ENCODE data around the gene FBXW4. TPM values are rescaled to one million over a fixed set of nuclear protein-coding genes. Genes with fewer than 3 reads are reported as not detected.

FBXW4 gene
- total and polyA plus RNA-seq, 2 donors (not counting 1 experiment from before 2014, with no cell fraction given), result 32.7 to 60.8 TPM

GRCh38 chr10:101562231-101562630, 132.7 kb downstream of the FBXW4 start:
- Histone ChIP-seq H3K36me3 (ENCODE audit: control insufficient read depth, insufficient read depth, low read length) (no peaks in the 10 kb centered on the region), H3K79me2 (ENCODE audit: control insufficient read depth, insufficient read depth, low read length) (no peaks in the 10 kb centered on the region), H3K4me2 (ENCODE audit: extremely low read depth, insufficient read depth, low read length) (no peak overlapping the region), H2AFZ (ENCODE audit: low read length) (no peak overlapping the region), H3K4me1 (ENCODE audit: control insufficient read depth, extremely low read depth, insufficient read depth, low read length) (no peaks in the 10 kb centered on the region), H3K9ac (ENCODE audit: insufficient read depth, low read length) (no peak overlapping the region), H3K27ac (ENCODE audit: insufficient read depth, low read length) (no peak overlapping the region), H3K4me3 (replicated peaks in 1 of 4; ENCODE audit: control extremely low read depth in 1 of 4, insufficient read depth in 1 of 4, low read depth in 3 of 4, low read length in 4 of 4) (no peak overlapping the region), H3K27me3 (ENCODE audit: control insufficient read depth, insufficient read depth, low read length) (peaks cover 11% of the 10 kb centered on the region), H3K9me3 (ENCODE audit: control insufficient read depth, insufficient read depth, low read depth, low read length) (no peaks in the 10 kb centered on the region), H4K20me1 (ENCODE audit: control insufficient read depth, extremely low read depth, insufficient read depth, low read length) (no peaks in the 10 kb centered on the region)
- TF ChIP-seq CTCF (conservative IDR thresholded peaks at IDR 0.05 in 1 of 2, IDR thresholded peaks at IDR 0.05 in 1 of 2; ENCODE audit: low read depth in 1 of 2, low read length in 2 of 2) (no peak), EZH2 (IDR thresholded peaks at IDR 0.05; ENCODE audit: low read length, missing control alignments) (no peak)
- no peak for DNase-seq (ENCODE audit: low read depth in 2 of 2)

- no peaks in the 10 kb centered on the region for H4K20me1 ChIP-seq (ENCODE audit: control insufficient read depth, extremely low read depth, insufficient read depth, low read length)
- no peak overlapping the region for H3K4me2 ChIP-seq (ENCODE audit: extremely low read depth, insufficient read depth, low read length)
- H3K27me3 ChIP-seq (ENCODE audit: control insufficient read depth, insufficient read depth, low read length), result peaks cover 10% of the 10 kb centered on the region
- no peaks in the 10 kb centered on the region for H3K79me2 ChIP-seq (ENCODE audit: control insufficient read depth, insufficient read depth, low read length)
- H3K4me3 ChIP-seq (replicated peaks in 1 of 4; ENCODE audit: control extremely low read depth in 1 of 4, insufficient read depth in 1 of 4, low read depth in 3 of 4, low read length in 4 of 4), result no peak overlapping the region
- H3K4me1 ChIP-seq (ENCODE audit: control insufficient read depth, extremely low read depth, insufficient read depth, low read length), result no peaks in the 10 kb centered on the region
- no peak overlapping the region for H3K9ac ChIP-seq (ENCODE audit: insufficient read depth, low read length)
- DNase-seq (ENCODE audit: low read depth in 2 of 2), result no peak
- H3K27ac ChIP-seq (ENCODE audit: insufficient read depth, low read length), result no peak overlapping the region
- no peaks in the 10 kb centered on the region for H3K9me3 ChIP-seq (ENCODE audit: control insufficient read depth, insufficient read depth, low read depth, low read length)
- no peak for TF ChIP-seq CTCF (conservative IDR thresholded peaks at IDR 0.05 in 1 of 2, IDR thresholded peaks at IDR 0.05 in 1 of 2; ENCODE audit: low read depth in 1 of 2, low read length in 2 of 2)
- no peak for TF ChIP-seq EZH2 (IDR thresholded peaks at IDR 0.05; ENCODE audit: low read length, missing control alignments)
- no peak overlapping the region for H2AFZ ChIP-seq (ENCODE audit: low read length)
- no peaks in the 10 kb centered on the region for H3K36me3 ChIP-seq (ENCODE audit: control insufficient read depth, insufficient read depth, low read length)
These were observed 133.7 kb downstream of the FBXW4 start for GRCh38 chr10:101561068-101561915.

Other genes with a start within 250 kb of the FBXW4 start
- gene POLL, start 106.9 kb downstream of the FBXW4 start, total RNA-seq, result 12.3 and 15.7 TPM in 2 replicates
- gene POLL, start 106.9 kb downstream of the FBXW4 start, polyA plus RNA-seq, result 10.9 TPM in 2 replicates
- 23.9 and 34.4 TPM in 2 replicates for gene DPCD, start 106.8 kb downstream of the FBXW4 start, total RNA-seq
- 40.5 and 42.9 TPM in 2 replicates for gene DPCD, start 106.8 kb downstream of the FBXW4 start, polyA plus RNA-seq
- gene FGF8, start 80.9 kb upstream of the FBXW4 start, total RNA-seq, result not detected in 2 replicates
- gene FGF8, start 80.9 kb upstream of the FBXW4 start, polyA plus RNA-seq, result not detected in 2 replicates
- gene NPM3, start 88.3 kb upstream of the FBXW4 start, total RNA-seq, result 80.8 and 95.3 TPM in 2 replicates
- 29.1 and 46.7 TPM in 2 replicates for gene NPM3, start 88.3 kb upstream of the FBXW4 start, polyA plus RNA-seq
- 108 and 193 TPM in 2 replicates for gene OGA, start 123.3 kb upstream of the FBXW4 start, total RNA-seq
- 50.6 and 69.9 TPM in 2 replicates for gene OGA, start 123.3 kb upstream of the FBXW4 start, polyA plus RNA-seq
- gene KCNIP2, start 148.6 kb upstream of the FBXW4 start, total RNA-seq, result 0.77 and 1.8 TPM in 2 replicates
- gene KCNIP2, start 148.6 kb upstream of the FBXW4 start, polyA plus RNA-seq, result 0.16 and 0.37 TPM in 2 replicates